ENCODE results near the gene KRTAP10-4.
"Not testable (repeated sequence)": the region's sequence is repeated elsewhere in the genome, so short reads cannot be mapped to it uniquely, and the experiment has no call there.

The KRTAP10-4 gene

GRCh38 chr21:44600118-44600978 is 26.8 kb downstream of the KRTAP10-4 start, which contains the start of gene KRTAP10-7:
Gene KRTAP10-7 (plus strand): TSS chr21:44600597. CDS start chr21:44600622, 25 bp downstream.
- not testable (repeated sequence) for H3K27ac Mint-ChIP-seq; DNase-seq; H3K36me3 Mint-ChIP-seq; H3K4me1 Mint-ChIP-seq; ATAC-seq (replicated peaks); H3K4me3 Mint-ChIP-seq; H3K9me3 Mint-ChIP-seq
- peaks cover 37 to 48% of the 10 kb centered on the region in 2 donors for H3K27me3 Mint-ChIP-seq

DNA sequence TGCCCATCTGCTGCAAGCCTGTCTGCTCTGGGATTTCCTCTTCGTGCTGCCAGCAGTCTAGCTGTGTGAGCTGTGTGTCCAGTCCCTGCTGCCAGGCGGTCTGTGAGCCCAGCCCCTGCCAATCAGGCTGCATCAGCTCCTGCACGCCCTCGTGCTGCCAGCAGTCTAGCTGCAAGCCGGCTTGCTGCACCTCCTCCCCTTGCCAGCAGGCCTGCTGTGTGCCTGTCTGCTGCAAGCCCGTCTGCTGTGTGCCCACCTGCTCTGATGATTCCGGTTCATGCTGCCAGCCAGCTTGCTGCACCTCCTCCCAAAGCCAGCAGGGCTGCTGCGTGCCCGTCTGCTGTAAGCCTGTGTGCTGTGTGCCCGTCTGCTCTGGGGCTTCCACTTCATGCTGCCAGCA is 27.6 kb downstream of the KRTAP10-4 start:
- not testable (repeated sequence) for ATAC-seq (replicated peaks); DNase-seq; H3K27ac Mint-ChIP-seq; H3K4me3 Mint-ChIP-seq; H3K4me1 Mint-ChIP-seq; H3K36me3 Mint-ChIP-seq; H3K9me3 Mint-ChIP-seq
- H3K27me3 Mint-ChIP-seq: peaks cover 42 to 56% of the 10 kb centered on the region in 2 donors

GRCh38 chr21:44601596-44602462 is 28.3 kb downstream of the KRTAP10-4 start:
- H3K27ac Mint-ChIP-seq: peak overlapping the region; percentile 49
- H3K4me1 Mint-ChIP-seq: no peaks in the 10 kb centered on the region
- peaks cover 45 to 63% of the 10 kb centered on the region in 2 donors for H3K27me3 Mint-ChIP-seq
- no peak overlapping the region for H3K4me3 Mint-ChIP-seq
- peaks cover 6 to 7% of the 10 kb centered on the region in 2 donors for H3K9me3 Mint-ChIP-seq
- ATAC-seq (replicated peaks) (no peak), DNase-seq (no peak)
- H3K36me3 Mint-ChIP-seq: no peaks in the 10 kb centered on the region

- peaks cover 6 to 7% of the 10 kb centered on the region in 2 donors for H3K9me3 Mint-ChIP-seq
- ATAC-seq (replicated peaks) (no peak), DNase-seq (no peak)
- H3K4me1 Mint-ChIP-seq: no peaks in the 10 kb centered on the region
- no peak overlapping the region for H3K4me3 Mint-ChIP-seq
- no peaks in the 10 kb centered on the region for H3K36me3 Mint-ChIP-seq
- peaks cover 47 to 67% of the 10 kb centered on the region in 2 donors for H3K27me3 Mint-ChIP-seq
- H3K27ac Mint-ChIP-seq: no peak overlapping the region
These were observed 28.9 kb downstream of the KRTAP10-4 start for GRCh38 chr21:44602463-44602850.

DNA sequence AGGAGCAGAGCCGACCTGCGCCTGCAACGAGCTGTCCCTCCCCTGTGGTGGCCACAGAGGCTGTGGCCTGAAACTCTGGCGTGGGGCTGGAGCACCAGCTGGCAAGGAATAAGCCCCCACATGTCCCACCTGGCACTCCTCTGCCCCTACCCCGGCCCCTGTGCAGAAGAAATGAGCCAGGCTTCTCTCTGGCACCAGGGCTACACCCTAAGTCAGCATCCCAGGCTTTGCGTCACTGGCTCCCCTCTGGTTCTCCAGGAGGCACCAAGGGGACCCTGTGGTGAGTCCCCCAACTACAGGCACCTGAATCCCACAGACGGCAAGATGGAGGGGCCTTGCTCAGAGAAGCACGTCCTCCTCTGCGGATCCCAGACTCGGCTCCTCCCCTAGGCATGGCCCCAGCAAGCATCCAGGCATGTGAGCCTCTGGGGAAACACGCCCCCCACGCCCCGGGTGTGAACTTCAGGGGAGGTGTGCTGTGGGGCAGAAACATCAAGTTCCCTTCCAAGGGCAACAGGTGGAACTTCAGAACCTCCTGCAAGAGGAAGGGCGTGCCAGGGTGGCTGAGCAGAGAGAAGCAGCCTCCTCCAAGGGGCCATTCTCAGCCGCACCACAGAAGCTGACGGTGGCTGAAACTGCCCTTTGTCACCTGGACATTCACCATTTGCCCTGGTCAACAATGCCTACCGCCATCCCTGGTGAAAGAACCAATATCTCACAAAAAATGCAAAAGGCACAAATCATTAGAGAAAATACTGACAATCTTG is 29.8 kb downstream of the KRTAP10-4 start:
- H3K4me3 Mint-ChIP-seq: no peak overlapping the region
- no peaks in the 10 kb centered on the region for H3K36me3 Mint-ChIP-seq
- H3K27ac Mint-ChIP-seq: no peak overlapping the region

DNA sequence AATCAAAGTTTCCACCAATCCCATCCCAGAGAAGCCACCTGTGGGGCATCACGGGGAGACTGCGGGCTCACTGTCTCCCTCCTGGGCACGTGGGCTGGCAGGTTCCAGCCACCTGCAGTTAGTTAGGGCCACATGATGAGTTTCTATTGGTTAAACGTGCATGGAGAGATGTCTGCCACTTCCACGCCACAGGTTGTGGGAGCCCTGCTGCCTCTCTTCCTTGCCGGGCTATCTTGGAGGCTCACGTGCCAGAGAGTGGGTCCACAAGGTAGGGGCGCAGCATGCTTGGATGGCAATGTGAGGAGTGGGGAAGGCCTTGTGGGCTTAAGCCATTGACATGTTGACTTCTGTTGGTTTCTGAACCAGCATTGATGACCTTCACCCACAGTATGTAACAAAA is 30.4 kb downstream of the KRTAP10-4 start:
- Mint-ChIP-seq H3K27me3 (peaks cover 45 to 59% of the 10 kb centered on the region in 2 donors), H3K27ac (no peak overlapping the region), H3K36me3 (no peaks in the 10 kb centered on the region), H3K9me3 (peaks cover 3 to 5% of the 10 kb centered on the region in 2 donors), H3K4me3 (no peak overlapping the region), H3K4me1 (no peaks in the 10 kb centered on the region)
- ATAC-seq (replicated peaks): no peak
- DNase-seq: no peak

More for the DNA sequence above, 29.8 kb downstream of the KRTAP10-4 start:
- Mint-ChIP-seq H3K27me3 (peaks cover 49 to 61% of the 10 kb centered on the region in 2 donors), H3K9me3 (peaks cover 4 to 7% of the 10 kb centered on the region in 2 donors), H3K4me1 (no peaks in the 10 kb centered on the region)
- DNase-seq (no peak), ATAC-seq (replicated peaks) (no peak)

DNA sequence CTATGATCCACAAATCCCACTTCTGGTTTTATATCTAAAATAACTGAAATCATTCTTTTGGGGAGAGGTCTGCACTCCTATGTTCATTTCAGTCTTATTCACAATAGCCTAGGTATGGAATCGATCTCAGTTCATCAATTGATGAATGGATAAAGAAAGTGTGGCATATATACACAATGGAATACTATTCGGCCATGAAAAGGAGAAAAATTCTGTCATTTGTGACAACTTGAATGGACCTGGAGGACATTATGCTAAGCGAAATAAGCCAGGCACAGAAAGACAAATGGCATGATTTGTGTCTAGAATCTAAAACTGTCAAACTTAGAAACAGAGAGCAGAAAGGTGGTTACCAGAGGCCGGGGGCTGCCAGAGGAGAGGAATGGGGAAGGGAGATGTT is 33.0 kb downstream of the KRTAP10-4 start:
- H3K4me3 Mint-ChIP-seq: no peak overlapping the region
- no peaks in the 10 kb centered on the region for H3K4me1 Mint-ChIP-seq
- DNase-seq (no peak), ATAC-seq (replicated peaks) (no peak)
- H3K9me3 Mint-ChIP-seq: peaks cover 20 to 22% of the 10 kb centered on the region in 2 donors
- H3K27me3 Mint-ChIP-seq: peaks cover 33 to 53% of the 10 kb centered on the region in 2 donors
- no peak overlapping the region for H3K27ac Mint-ChIP-seq
- peaks cover 2 to 4% of the 10 kb centered on the region in 2 donors for H3K36me3 Mint-ChIP-seq

- Mint-ChIP-seq H3K36me3 (peaks cover 3 to 8% of the 10 kb centered on the region in 2 donors), H3K27me3 (peaks cover 36 to 44% of the 10 kb centered on the region in 2 donors), H3K9me3 (peaks cover 22 to 26% of the 10 kb centered on the region in 2 donors), H3K27ac (no peak overlapping the region), H3K4me3 (no peak overlapping the region), H3K4me1 (no peaks in the 10 kb centered on the region)
- no peak for DNase-seq
- no peak for ATAC-seq (replicated peaks)
These were observed 35.7 kb downstream of the KRTAP10-4 start for GRCh38 chr21:44609193-44609592.

DNA sequence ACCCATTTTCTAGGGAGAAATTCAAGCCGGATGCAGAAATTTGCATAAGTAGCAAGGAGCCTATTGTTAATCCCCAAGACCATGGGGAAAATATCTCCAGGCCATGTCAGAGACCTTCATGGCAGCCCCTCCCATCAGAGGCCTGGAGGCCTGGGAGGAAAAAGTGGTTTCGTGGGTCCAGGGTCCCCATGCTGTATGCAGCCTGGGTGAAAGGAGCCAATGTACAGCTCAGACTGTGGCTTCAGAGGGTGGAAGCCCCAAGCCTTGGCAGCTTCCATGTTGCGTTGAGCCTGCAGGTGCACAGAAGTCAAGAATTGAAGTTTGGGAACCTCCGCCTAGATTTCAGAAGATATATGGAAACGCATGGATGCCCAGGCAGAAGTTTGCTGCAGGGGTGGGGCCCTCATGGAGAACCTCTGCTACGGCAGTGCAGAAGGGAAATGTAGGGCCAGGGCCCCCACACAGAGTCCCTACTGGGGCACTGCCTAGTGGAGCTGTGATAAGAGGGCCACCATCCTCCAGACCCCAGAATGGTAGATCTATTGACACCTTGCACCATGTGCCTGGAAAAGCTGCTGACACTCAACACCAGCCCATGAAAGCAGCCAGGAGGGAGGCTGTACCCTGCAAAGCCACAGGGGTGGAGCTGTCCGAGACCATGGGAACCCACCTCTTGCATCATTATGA is 36.8 kb downstream of the KRTAP10-4 start:
- Mint-ChIP-seq H3K9me3 (peaks cover 22 to 26% of the 10 kb centered on the region in 2 donors), H3K27me3 (peaks cover 36 to 40% of the 10 kb centered on the region in 2 donors)
- not testable (repeated sequence) for DNase-seq; H3K4me1 Mint-ChIP-seq; ATAC-seq (replicated peaks); H3K36me3 Mint-ChIP-seq; H3K4me3 Mint-ChIP-seq; H3K27ac Mint-ChIP-seq

GRCh38 chr21:44611551-44611950 is 38.0 kb downstream of the KRTAP10-4 start:
- Mint-ChIP-seq H3K9me3 (peaks cover 20 to 26% of the 10 kb centered on the region in 2 donors), H3K4me1 (no peaks in the 10 kb centered on the region), H3K4me3 (no peak overlapping the region), H3K27me3 (peaks cover 32% of the 10 kb centered on the region in 2 donors), H3K36me3 (peaks cover 3 to 8% of the 10 kb centered on the region in 2 donors), H3K27ac (no peak overlapping the region)
- DNase-seq: no peak
- no peak for ATAC-seq (replicated peaks)

GRCh38 chr21:44612029-44612486 is 38.5 kb downstream of the KRTAP10-4 start, which contains the start of gene KRTAP10-8:
Gene KRTAP10-8 (plus strand): TSS chr21:44612079. CDS start chr21:44612101, 22 bp downstream.
- Mint-ChIP-seq H3K36me3 (peaks cover 3 to 8% of the 10 kb centered on the region in 2 donors), H3K27me3 (peaks cover 28 to 30% of the 10 kb centered on the region in 2 donors), H3K27ac (no peak within 1 kb of the TSS), H3K4me3 (no peak within 1 kb of the TSS), H3K4me1 (no peaks in the 10 kb centered on the region), H3K9me3 (peaks cover 19 to 26% of the 10 kb centered on the region in 2 donors)
- ATAC-seq (replicated peaks) (no peak), DNase-seq (no peak)

GRCh38 chr21:44612669-44613229 is 39.2 kb downstream of the KRTAP10-4 start:
- no peak overlapping the region for H3K27ac Mint-ChIP-seq
- no peak overlapping the region for H3K4me3 Mint-ChIP-seq

More at GRCh38 chr21:44612669-44613229, 39.2 kb downstream of the KRTAP10-4 start:
- H3K4me1 Mint-ChIP-seq: no peaks in the 10 kb centered on the region
- peaks cover 26 to 27% of the 10 kb centered on the region in 2 donors for H3K27me3 Mint-ChIP-seq
- no peak for DNase-seq
- ATAC-seq (replicated peaks): no peak
- peaks cover 3 to 8% of the 10 kb centered on the region in 2 donors for H3K36me3 Mint-ChIP-seq
- H3K9me3 Mint-ChIP-seq: peaks cover 19 to 26% of the 10 kb centered on the region in 2 donors

Measured in stimulated activated naive B cell treated with anti-CD40 and anti-IgM and Interleukin-4, amounts not matched to agents 10 μg/mL and 1 μg/mL and 100 μg/mL, for 72 hours (primary cell).